Inferior parietal cortex (tissue), 1 donor: ENCODE measurements around the gene SMIM20.
A peak's percentile ranks its signal among the peaks of the same experiment; 100 is the strongest.

Experiments used
- DNase-seq: peaks from one replicate; pipeline ENCODE4 v3.0.0-alpha.2; 2016; ENCODE audit errors: extremely low spot score

Gene SMIM20

DNA sequence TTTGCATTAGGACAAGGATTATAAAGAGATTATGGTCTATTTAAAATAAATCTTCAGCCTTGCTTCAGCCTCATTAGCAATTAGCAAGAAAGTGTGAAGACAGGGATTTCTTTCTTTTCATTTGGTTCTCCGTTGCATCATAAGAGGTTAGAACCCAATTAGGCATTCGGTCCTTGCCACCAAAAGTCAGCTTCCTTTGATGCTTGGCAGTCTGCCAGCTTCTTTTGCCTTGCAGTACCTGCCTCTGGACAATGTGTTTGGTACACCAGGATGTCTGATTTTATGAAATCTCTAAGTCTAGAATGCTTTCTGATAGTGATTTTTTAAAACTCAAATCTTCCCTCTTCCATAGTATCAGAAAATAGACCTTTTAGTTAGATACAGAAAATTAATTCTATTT, 12.4 kb downstream of the SMIM20 start:
- no peak for DNase-seq

DNA sequence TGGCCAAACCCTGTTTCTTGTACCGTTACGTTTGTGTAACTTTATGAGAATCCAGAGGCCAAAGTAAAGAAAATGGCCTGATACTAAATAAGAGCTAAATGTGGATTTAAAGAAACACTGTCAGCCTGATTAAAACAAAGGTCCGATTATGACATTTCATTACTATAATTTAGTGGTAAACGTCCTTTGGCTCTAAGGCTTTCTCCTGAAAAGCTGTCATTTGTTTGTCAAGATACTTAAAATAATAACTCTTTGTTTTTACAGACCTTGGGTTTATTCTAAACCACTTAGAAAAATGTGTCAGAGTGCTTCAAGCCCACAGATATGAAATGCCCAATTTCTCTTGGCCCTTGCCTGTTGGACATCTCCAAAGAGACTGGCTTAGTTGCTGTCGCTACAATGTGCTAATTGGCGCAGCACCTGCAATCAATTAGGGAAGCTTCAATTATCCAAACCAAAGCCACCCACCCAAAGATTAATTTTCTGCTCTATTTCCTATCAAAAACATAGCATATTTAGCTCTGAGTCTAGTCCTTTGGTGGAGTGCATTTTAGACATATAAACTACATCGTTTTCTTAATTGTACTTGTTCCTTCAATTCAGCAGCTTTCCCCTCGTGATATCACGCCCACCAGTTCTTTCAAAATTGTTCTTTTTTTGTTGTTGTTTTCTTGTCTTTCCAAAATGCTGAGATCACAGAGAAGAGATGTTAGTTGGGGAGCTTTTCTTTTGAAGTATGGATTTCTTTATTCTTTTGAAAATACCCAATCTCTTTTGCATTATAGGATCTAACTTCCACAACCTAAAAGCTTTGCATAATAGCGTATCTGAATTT, 13.6 kb downstream of the SMIM20 start:
- DNase-seq, result peak; percentile 48

DNA sequence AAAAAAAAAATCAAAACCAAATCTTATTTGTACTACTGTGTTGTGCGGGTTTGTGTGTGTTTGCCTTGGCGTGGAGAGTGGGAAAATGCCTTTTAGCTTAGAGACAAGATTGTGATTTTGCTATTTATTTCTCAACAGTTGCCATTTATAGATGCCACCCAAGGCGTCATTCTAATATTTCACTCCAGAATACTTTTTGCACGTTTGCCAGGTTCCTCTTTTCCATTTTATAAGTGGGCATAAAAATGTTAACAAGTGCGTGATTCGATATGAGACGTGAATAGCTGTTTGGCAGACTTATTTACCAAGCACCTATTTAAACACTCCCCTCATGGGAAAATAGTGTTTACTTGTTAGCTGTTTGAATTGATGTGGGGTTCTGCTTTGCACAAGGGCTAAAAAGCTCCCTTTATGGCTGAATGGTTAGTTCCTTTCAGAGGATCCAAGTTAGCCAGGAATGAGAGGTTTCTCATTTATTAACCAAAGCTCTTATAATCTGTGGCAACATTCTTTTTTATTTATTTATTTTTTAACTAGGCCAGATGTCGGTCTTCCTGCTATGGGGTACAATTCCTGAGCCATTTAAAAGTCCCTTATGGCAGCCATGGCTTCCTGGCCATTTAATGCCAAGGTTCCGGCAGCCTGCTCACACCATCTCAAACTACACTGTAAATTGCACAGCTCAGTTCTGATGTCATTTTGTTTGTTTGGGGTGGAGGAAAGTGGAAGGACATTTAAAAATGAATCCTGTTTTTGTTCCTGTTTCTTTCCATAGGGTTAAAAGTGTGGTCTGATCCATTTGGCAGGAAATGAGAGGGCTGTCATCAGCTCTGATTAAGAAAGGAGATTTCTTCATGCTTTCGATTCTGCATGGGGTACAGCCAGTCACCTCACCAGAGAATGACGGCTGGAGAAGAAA, 14.6 kb downstream of the SMIM20 start:
- no peak for DNase-seq

DNA sequence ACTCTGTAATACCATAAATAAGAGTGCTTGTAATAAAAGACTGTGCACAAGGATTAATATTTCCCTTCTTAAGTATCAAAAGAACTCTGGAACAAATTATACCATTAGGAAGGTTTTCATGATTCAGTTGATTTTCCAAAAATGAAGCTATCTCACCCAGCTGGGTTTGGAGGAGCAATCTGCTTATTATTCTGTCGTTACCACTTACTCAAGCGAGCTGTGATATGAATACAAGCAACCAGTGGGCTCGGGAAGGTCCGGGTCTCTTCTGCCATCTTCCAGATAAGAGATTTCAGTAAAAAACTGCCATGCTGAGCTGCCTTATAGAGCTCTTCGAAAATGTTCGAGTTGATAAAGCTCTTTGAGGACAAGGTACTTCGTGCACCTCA, 15.3 kb downstream of the SMIM20 start:
- DNase-seq, result no peak

DNA sequence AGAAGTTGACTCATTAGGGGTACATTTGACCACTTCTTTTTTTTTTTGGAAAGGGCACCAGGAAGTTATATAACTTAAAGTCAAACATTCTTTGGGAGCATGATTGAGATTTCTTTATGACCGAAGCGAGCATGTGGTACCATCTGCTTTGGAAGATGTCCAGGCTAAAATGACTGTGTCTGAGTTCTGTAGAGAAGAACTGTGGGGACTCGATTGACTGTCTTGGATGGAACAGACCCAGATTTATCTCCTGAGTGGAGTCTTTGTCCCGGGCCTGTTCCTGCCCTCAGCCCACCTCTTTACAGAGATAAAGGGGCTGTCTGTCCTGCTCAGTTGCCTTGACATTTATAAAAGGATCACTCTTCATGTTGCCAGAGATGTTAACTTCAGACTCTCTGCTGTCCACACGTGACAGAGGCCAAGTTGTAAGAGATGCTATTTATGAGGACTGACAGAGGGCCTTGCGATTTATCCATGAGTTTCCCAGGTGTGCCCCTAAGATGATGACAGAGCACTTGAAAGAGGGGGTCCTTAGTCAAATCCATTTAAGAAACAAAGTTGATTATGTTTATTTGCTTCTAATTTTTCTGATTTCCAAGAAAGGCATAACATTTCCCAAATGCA, 16.8 kb downstream of the SMIM20 start:
- no peak for DNase-seq

DNA sequence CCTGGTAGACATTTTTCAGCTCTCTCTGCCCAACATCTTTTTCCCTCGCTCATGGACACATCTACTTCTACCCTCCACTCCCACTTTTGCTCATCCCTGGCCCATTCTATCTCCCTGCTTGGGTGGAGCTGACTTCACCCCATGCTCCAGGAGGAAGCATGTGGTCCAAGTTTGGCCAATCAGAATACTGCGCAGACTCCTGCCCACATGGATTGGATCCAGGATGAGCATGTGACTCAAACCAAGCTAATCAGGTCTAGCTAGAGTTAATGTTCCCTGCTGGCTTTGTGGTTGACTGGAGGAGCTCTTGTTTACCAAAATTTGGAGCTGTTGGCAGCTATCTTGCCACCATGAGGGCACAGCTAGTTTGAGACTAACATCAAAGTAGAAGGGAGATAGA, 22.7 kb downstream of the SMIM20 start:
- no peak for DNase-seq

DNA sequence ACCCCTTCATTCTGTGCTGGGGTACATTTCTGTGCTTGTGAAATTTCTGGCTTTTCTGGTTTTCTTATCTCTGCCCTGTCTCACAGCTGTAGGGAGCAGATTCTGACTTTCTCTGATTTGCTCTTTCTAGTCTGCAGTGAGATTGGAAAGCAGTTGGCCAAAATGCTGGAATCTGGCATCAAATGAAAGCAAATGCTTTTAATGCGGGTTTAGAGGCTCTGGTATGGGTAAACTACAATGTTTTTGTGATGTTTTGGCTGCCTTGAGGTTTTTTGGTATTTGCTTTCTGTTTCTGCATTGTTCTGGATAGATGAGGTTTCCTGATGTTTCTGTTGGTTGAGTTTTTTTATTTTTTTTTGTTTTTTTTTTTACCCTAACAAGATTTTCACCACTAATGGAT, 23.8 kb downstream of the SMIM20 start:
- DNase-seq, result no peak

DNA sequence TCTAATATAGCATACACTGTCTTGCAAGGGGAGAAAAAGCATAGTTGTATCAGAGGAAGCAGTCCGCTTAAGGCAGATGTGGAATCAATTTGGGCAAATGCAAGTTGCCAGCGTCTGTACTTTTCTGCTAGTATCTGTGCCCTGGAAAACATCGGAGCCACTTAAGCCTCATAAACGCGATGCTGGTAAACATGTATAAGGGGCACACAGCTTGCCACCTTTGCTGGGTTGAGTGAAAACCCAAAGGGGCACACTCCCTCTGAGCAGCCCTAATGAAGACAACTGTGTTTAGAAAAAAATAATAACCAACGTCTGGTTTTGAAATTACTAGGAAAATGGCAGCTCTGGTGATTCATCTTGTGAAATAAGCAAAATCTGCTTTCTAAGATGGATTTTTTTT, 24.3 kb downstream of the SMIM20 start:
- DNase-seq, result no peak

DNA sequence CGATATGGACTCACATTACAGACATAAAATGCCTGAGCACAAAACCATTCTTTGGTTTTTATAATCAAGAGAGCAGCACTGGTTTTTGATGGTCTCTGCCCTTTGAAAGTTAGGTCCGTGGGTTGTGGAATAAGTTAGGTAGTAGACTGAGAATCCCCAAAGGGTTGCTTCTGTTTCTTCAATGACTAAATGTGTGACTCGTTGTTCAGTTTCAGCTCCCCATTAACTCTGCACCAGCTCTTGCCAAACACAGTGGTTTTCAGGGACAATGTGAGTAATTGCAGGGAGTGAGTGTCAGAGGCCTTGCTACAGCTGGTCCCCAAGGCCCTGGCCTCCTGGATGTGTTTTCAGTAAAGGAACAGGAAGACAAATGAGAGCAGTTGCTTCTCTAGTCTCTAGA, 24.8 kb downstream of the SMIM20 start:
- no peak for DNase-seq

DNA sequence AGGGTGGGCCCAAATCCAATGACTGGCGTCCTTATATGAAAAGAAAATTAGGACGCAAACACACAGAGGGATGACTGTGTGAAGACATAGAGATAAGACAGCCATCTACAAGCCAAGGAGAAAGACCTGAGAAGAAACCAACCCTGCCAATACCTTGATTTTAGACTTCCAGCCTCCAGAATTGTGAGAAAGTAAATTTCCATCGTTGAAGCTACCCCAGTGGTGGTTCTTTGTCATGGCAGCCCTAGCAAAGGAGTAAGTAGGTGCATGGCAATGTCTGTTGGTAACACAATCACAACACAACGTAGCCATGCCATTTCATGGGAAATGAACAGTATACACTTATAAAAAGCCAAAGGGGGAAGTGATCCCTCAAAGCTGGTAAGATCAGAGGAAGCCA, 25.3 kb downstream of the SMIM20 start:
- no peak for DNase-seq

DNA sequence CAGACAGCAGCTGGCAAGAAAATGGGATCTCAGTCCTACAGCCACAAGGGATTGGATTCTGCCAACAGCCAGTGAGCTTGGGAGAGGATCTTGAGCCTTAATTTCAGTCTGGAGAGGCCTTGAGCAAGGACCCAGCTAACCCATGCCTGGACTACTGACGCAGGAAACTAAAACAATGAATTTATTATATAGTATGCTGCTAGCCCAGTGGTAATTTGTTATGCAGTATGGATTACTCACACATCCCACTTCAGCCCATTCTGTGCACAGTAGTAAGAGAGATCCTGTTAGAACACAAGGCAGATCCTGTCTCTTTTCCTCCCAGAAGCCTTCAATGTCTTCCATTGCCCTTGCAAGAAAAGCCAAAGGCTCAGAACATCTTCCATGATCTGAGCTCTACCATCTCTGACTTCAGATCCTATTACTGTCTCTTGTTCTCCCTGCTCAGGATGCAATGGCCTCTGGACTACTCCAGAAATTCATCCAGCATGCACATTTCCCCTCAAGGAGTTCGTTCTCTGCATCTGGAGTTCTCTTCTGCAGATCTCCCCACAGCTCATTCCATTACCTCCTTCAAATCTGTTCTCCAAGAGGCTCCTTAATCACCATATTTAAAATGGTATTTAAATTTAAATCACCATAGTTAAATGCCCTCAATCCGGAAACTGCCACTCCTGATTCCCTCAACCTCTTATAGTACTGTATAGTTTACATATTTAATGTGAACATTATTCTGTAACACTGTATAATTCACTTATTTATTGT, 27.6 kb downstream of the SMIM20 start:
- no peak for DNase-seq

DNA sequence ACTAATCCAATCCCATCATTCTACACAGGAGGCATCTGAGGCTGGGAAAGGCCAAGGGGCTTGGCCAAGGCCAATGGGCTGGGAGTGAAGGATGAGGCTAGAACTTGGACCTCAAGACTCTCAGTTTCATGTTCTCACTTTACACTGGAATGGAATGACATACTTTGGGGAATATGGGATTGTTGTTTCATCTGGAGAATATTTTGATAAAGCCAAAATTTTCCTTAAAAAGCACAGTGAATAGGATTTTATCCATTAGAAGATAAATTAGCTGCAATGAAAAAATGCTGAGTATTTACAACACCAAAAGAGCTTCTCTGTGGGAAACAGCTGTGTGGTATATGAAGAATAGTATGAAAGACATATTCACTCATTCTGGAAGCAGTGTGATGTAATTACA, 29.3 kb downstream of the SMIM20 start:
- DNase-seq, result no peak

DNA sequence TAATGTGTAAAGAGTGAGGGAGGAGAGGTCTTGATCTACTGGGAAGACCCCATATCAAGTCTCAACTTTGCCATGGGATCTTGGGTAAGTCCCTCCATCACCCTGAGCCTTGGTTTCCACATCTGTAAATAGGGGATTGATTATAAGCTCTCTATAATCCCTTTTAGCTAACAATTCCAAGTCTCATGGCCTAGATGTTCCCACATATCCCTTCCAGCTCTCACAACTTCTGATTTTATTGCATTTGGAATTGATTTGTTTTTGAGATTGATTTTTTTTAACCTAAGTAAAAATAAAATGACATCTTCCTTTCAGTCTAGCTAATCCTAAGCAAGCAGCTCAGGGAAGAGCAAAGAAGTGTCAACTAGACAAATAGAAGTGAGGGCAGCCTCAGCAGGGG, 29.8 kb downstream of the SMIM20 start:
- no peak for DNase-seq

DNA sequence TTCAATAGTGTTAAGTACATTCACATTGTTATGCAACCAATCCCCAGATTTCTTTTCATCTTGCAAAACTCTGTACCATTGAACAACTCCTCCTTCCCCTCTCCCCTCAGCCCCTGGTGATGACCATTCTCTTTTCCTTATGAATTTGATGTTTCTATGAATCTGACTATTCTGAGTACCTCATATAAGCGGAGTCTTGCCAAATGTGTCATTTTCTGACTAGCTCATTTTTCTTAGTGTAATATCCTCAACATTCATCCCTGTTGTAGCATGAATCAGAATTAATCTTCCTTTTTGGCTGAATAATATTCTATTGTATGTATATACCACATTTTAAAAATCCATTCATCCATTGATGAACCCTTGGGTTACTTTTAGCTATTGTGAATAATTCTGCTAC, 34.0 kb downstream of the SMIM20 start:
- DNase-seq, result no peak

DNA sequence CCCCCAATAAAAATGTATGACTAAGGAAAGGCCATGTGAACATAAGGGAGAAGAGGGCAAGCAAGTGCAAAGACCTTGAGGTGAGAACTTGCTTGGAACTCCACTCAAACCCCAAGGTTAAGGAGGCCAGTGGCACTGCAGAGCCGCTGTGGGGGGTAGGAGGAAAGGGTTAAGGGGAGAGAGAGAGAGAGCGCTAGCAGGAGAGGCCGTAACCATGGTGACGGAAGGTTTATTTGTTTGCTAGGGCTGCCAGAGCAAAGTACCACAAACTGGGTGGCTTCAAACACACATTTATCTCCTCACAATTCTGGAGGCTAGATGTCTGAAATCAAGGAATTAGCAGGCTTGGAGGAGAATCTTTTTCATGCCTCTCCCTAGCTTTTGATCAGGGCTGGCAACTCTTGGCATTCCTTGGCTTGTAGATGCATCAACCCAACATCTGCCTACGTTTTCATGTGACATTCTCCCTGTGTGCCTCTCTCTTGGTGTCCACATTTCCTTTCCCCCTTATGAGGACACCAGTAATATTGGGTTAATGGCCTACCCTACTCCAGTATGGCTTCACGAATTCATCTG, 35.2 kb downstream of the SMIM20 start:
- no peak for DNase-seq

DNA sequence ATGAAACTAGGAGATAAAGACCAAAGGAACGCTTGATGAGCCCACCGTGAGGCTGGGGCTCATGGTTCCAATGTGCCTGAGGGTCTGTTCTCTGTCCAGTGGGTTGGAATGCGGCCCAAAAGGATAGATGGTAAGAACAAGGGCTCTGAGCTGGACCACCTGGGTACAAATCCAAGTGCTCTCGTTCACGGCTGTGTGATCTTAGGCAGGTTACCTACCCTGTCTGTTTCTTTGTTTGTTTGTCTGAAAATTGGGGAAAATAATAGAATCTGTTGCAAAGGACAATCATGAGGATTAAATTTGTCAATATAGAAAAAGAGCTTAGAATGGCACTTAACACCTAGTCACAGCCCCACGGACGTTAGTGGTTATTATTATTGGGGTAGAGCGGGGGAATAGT, 36.0 kb downstream of the SMIM20 start:
- no peak for DNase-seq

DNA sequence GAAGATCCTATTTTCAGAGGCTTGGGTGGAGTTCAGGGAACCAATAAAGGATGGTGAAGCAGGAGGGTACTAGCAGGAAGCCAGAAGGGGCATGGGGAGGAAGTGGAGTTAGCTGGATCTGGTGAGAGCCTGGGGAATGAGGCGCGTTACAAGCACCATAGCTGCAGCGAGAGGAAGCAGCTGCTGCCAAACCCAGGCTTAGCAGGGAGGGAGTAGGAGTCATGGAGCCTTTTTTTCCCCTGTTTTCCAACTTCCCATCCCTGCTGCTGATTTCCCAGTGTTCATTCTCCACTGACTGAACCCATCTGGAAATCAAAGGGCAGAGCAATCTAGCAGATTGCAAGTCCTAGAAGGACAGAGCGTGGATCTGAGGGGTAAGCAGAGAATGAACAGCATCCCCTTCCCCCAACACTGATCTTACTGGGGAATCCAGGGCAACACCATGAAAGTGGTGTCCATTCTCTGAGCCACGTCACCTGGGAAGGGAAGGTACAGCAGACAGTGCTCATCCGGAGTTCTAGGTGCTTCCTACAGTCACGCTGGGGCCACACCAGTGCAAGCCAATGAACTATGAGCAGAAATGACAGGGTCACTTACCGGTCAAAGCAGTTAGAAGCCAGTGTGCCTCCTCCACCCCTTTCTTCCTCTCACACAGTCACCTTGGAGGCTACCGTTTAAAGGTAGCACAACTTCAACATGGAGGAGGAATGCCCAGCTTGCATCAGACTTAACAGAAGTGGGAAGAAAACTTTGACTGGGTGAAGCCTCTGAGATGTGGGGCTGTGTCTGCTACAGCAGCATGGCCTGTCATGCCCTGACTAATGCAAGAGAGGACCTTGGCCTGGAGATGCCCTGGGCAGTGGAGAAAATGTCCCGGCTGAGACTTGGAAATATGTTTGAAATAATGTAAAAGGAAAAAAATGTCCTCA, 36.7 kb downstream of the SMIM20 start:
- DNase-seq, result no peak

DNA sequence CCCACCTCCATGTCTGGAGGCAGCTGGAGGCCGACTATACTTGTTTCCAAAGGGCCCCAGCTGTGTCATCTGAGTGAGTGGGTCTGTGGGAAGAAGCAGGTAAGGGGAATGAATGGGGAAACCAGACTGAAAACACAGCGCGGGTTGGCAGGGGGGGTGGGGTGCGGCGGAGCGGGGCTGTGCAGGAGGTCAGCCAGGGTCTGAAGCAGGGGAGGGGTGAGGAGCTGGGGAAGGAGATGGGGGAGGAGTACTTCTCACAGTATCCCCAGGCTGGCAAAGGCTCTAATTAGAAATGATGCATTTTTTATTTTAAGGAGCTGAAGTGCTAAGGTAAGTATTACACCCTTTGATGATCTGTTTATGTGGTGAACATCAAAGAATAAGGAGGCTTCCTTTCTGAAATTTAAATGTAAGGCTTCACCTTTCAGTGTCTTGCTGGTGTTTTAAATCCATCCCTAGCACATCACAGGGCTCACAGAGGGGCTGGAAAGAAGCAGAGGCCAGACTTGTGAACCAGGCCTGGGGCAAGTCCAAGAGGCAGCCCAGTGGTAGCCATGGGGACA, 37.5 kb downstream of the SMIM20 start:
- no peak for DNase-seq

DNA sequence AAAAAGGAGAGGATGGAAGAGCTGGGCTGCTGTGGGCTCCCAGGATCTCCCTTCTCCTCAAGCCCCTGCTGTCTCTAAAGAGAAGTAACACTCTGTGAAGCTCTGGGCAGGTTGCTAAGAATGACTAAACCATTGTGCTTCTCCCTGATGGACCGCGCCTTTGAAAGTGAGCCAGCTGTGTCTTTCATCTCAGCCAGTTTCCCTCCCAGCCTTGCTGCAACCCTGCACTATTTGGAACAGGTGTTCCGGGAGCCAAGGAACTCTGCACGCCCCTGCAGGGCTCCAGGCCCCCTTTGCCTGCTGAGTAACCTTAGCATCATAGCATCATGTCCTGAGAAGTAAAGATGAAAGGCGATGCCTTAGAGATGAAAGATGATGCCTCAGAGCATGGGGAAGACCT, 39.7 kb downstream of the SMIM20 start:
- DNase-seq, result no peak

DNA sequence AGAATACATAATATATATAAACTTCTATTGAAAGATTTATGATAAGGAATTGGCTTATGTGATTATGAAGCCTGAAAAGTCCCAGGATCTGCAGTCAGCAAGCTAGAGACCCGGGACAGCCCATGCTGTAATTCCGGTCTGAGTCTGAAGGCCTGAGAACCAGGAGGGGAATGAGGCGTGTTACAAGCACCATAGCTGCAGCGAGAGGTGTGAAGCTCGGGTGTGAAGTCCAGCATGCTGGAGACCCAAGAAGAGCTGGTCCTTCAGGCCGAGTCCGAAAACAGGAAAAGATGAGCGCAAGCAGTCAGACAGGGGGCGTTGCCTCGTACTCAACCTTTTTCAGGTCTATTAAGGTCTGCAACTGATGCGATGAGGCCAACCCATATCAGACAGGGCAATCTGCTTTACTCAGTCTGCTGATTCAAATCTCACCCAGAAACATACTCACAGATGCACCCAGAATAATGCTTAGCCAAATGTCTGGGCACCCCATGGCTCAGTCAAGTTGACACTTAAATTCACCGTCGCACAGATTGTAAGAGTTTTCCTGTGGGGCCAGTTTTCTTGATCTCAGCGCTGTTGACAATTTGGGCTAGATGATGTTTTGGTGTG, 40.4 kb downstream of the SMIM20 start:
- DNase-seq, result no peak
